GM21576 (cell line): ENCODE measurements around the gene CRB1.

Experiments
- ATAC-seq: cut with Tn5 transposase; IDR thresholded peaks from one replicate; pipeline ENCODE4 v1.9.1; 2021; ENCODE audit warnings: mild to moderate bottlenecking, moderate library complexity; ENCODE audit not compliant: unreplicated experiment

CRB1 gene

DNA sequence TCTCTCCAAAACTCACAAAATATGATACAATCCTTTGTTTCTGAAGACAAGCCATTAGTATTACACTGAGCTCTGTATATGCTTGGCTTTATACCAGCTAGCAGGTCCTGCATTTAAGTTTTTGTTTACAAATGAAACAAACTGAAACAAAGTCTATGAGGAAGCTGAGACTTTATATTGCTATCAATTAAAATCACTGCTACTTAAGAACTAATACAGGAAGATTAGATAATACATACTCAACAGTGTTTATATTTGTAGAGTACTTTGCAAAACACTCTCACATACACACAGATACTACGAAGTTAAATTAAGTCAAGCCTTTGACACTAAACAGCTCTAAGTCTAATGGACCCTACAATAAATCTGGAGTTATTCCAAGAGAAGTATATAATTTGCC is 247.4 kb downstream of the CRB1 start:
- ATAC-seq = no peak

DNA sequence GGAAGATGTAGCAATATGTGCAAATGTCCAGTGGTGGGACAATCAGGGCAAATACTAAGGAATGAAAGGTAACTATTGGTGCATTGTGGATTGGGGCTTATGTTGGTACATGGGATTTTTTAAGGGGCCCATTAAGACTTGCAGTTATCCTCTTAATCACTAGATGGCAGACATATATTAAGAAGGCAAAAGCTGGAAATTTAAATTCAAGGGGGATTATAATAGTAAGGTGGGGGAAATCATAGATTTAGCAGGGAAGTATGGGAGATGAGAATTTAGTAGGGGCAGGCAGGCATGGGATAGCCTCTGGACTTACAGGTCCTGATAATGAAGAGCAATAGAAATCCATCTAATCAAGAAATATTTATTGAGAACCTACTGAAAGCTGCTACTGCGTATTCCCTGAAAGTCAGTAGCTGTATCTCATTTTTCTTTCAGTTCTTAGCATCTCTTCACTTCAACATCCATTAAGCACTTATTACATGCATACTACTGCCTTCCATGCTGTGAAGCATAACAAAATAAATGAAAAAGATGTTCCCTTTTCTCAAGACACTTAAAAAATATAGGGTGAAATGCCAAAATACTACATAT is 251.8 kb downstream of the CRB1 start:
- ATAC-seq = no peak

DNA sequence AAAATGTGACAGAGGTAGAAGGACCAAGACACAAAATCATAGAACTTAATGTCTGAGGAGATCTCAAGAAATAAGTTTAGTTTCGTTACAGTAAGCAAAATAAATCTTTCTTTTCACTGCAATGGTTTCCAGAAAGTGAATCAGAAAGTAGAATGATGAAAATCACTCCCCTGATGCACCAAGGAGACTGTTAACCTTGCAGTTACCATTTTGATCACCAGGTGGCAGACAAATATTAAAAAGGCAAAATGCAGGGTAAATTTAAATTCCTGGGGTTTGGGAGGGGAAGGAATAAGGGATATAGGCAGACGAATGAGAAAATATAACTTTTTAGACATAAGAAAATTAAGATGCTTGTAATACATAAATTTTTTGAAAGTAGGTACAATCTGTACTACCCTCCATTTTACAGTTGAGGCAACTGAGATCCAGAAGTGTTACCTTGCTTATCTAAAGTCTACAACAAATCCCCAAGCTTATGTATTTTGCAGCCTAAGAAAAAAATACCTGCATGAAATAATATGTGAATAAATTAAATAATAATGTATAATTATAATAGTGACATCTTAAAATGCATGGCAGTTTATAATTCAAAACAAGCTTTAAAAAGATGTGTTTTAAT is 253.2 kb downstream of the CRB1 start:
- ATAC-seq = peak; percentile 72

DNA sequence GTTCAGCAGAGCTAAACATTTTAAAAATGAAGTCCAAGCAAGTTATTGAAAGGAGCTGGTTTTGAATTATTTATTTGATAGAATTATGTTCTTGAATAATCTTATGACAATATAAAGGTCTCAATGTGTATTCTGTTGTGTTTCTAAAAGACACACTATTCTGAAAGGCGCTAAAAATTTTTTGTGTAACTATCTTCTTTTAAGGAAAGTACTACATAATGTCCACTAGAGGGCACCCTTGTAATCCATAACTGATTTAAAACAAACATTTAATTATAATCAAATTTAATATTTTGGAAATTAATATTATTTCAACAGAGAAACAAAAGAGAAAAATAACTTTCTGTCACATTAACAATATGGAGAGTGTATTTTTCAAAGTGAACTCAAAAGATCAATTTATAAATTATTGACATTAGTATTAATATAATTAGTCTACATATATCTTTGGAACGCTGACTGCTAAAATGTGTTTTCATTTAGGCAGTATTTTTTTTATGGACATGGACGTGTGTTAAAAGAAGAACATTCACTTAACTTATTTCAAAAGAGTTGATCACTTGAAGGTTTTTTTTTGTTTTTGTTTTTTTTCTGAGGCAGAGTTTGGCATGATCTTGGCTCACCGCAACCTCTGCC is 258.8 kb downstream of the CRB1 start:
- no peak for ATAC-seq
